ENCODE data around the gene SSPN.

- TF ChIP-seq, protein P1, sequence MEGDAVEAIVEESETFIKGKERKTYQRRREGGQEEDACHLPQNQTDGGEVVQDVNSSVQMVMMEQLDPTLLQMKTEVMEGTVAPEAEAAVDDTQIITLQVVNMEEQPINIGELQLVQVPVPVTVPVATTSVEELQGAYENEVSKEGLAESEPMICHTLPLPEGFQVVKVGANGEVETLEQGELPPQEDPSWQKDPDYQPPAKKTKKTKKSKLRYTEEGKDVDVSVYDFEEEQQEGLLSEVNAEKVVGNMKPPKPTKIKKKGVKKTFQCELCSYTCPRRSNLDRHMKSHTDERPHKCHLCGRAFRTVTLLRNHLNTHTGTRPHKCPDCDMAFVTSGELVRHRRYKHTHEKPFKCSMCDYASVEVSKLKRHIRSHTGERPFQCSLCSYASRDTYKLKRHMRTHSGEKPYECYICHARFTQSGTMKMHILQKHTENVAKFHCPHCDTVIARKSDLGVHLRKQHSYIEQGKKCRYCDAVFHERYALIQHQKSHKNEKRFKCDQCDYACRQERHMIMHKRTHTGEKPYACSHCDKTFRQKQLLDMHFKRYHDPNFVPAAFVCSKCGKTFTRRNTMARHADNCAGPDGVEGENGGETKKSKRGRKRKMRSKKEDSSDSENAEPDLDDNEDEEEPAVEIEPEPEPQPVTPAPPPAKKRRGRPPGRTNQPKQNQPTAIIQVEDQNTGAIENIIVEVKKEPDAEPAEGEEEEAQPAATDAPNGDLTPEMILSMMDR (IDR thresholded peaks at IDR 0.05): no peak
- TF ChIP-seq ZFX (IDR thresholded peaks at IDR 0.05; ENCODE audit: borderline replicate concordance): no peak
These were observed 34.5 kb downstream of the SSPN start for GRCh38 chr12:26229910-26230309.

Data from 22Rv1 (cell line).